NCI-H2227 (cell line): ENCODE measurements around the gene ANKRD17.
"Not testable (repeated sequence)": the region's sequence is repeated elsewhere in the genome, so short reads cannot be mapped to it uniquely, and the experiment has no call there.

ENCODE experiments used
- DNase-seq: peaks from one replicate; lab custom pipeline; 2025; ENCODE audit not compliant: unreplicated experiment; lab: John Stamatoyannopoulos, UW

The ANKRD17 gene

DNA sequence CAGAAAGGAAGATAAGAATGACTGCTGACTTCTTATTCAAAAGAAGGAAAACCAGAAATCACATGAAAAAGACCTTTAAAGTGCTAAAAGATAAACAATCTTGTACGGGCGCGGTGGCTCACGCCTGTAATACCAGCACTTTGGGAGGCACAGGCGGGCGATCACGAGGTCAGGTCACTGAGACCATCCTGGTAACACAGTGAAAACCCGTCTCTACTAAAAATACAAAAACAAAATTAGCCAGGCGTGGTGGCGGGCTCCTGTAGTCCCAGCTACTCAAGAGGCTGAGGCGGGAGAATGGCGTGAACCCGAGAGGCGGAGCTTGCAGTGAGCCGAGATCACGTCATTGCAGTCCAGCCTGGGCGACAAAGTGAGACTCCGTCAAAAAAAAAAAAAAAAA lies 54.6 kb downstream of the ANKRD17 start:
- DNase-seq = not testable (repeated sequence)

DNA sequence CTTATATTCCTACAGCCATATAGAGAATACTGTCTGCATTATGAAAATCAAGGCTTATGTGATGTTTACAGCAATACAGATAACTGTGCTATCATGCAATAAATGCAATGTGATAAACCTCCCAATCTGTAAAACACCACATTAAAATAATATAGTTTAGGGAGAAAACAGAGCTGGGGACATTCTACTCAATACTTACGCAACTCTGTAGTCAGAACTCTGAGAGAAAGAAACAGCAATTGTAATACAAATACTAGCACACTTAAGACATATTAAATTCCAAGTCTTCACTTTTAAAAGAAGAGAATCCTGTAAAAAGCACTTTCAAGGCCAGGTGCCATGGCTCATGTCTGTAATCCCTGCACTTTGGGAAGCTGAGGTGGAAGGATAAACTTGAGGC lies 61.4 kb downstream of the ANKRD17 start:
- no peak for DNase-seq

DNA sequence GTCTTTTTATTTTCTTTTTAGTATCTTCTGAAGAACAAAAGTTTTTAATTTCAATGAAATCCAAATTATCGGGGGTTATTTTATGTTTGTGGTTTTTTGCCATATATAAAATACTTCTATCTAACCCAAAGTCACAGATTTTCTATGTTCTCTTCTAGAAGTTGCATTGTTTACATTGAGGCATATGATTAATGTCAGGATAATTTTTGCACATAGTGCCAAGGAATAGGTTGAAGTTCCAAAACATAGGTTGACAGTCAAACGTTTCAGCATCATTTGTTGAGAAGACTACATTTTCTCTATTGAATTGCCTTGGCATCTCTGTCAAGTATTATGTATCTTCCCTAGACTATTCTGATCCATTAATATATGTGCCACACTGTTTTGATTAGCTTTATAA lies 64.5 kb downstream of the ANKRD17 start:
- no peak for DNase-seq

DNA sequence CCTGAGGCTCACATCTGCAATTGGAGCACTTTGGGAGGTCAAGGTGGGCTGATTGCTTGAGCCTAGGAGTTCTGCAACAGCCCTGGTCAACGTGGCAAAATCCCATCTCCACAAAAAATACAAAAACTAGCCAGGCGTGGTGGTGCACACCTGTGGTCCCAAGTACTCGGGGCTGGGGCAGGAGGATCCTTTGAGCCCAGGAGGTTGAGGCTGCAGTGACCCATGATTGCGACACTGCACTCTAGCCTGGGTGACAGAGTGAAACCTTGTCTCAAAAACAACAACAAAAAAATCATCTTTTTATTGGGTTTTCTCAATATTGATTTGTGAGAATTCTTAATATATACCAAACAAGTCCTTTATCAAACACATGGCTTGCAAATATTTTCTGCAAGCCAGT lies 64.9 kb downstream of the ANKRD17 start:
- DNase-seq = no peak

DNA sequence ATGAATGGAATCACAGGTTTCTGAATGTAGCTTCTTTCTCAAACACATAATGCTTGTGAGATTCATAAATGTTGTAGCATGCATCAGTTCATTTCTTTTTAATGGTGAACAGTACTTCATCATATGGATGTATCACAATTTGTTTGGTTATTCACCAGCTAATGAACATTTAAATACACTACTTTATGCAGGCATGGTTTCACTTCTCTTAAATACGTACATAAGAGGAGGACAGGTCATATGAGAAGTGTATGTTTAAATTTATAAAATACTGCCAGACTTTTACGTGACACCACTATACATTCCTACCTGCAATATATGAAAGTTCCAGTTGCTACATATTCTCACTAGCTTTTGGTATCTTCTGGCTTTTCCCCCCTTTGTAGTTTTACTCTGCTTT lies 65.4 kb downstream of the ANKRD17 start:
- DNase-seq = no peak

DNA sequence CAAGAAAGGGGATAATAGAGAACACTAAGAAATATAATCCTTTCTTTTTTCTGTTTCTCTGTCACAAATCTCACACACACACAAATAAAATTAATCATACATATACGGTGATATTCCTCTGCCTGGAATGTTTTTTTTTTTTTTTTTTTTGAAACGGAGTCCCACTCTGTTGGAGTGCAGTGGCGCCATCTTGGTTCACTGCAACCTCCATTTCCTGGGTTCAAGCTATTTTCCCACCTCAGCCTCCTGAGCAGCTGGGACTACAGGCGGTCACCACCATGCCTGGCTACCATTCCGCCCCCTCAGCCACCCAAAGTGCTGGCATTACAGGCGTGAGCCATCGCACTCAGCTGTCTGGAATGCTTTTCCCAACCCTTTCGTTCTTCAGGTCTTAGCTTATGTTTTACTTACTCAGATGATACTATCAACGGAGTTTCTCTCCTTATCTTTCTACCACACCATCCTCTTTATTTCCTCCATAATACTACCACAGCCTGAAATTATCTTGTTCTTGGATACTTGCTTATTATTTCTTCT lies 69.3 kb downstream of the ANKRD17 start:
- DNase-seq = no peak

DNA sequence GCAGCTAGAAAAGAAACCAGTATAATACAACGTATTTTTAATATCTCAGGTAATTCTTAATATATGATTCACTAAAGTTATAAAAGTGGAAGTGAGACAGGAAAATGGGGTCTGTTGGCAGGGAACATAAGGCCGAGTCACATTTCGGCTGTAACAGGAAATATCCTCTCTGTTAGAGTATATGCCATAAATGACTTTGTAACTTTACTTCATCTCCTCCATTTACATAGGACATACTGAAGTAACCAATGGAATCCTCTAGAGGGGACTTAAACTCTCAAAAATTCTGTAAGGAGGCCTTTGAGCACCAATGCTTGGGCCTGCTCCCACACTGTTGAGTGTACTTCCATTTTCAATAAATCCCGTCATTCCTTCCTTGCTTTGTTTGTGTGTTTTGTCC lies 71.3 kb downstream of the ANKRD17 start:
- DNase-seq = no peak

DNA sequence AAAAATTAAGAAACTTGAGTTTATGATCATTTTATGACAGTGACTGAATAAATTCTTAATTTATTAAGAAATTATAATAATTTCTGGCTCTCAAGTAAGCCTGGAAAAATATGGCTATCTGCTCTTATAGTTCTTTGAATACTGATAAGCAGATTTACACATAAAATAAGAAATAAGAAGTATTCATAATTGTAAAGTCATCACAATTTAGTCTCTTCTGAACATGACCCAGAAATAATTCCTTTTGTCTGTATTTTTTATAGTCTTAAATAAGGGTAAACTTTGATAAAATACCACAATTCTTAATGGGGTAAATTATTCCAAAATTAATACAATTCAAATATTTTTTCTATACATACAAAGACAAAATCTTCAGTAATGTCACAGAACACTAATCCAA lies 72.7 kb downstream of the ANKRD17 start:
- no peak for DNase-seq

DNA sequence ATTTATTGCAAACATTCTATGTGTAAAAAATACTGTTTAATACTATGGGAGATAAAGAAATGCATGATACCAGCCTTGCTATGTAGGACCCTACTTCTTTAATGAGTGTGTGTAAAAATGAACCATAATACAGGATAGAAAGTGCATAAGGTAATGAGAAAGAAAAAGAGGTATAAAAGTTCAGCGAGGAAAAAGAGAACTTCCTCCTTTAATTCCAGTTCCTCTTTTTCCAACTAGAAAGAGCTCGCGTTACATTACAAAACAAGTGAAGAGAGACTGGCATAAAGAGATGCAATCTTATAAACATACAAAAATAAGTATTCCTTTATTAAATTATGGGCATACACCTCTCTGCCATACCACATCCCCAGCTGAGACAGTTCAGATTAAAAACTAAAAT lies 77.4 kb downstream of the ANKRD17 start:
- no peak for DNase-seq

DNA sequence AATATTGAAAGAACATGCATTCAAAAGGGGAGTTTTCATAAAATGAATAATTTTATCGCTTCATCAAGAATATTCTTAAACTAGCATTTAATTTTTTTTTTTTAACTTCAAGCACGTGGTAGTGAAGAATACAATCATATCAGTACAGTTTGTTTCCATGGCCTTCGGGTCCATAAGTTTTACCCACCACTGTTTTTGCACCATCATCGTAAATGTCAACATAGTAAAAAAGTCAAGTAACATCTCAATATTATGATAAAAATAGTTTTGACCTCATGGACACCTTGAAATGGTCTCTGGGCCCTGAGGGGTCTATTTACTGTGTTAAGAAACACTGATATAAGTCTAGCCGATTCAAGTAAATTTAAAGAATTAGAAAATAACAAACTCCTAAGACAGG lies 80.2 kb downstream of the ANKRD17 start:
- no peak for DNase-seq

DNA sequence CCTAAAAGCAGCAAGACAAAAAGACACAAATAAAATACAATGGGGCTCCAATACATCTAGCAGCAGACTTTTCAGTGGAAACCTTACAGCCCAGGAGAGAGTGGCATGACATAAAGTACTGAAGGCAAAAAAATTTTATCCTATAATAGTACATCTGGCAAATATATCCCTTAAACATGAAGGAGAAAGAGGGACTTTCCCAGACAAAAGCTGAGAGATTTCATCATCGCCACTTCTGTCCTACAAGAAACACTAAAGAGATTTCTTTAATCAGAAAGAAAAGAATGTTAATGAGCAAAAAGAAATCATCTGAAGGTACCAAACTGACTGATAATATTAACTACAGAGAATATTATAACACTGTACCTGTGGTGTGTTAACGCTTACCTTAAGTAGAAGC lies 86.4 kb downstream of the ANKRD17 start:
- DNase-seq = no peak

DNA sequence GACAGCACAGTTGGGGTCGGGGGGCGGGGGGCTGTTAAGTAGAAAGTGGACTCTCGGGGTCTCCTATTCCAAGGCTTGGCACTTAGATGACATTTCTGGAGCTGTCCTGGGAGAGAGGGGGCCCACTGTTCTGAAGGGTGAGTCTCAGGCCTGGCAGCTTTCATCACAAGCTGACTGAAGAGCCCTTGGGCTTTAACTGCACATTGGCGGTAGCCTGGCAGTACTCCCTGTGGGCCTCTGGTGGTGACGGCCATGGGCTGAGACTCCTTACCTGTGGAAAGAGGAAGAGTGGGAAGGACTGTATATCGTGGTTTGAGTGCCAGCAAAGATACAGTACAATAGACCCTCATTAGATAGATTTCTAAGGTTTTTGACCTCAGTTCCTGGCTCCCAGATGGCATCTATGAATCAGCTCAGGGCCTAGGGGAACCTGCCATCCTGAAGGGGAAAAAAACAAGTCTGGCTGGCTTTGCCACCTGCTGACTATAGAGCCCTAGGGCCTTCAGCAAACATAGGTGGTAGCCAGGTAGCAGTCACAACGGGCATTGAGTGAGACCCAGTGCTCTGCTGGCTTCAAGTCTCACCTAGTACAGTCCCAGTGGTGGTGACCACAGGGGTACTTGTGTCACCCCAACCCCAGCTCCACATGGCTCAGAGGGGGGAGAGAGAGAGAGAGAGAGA lies 87.9 kb downstream of the ANKRD17 start:
- DNase-seq = no peak

DNA sequence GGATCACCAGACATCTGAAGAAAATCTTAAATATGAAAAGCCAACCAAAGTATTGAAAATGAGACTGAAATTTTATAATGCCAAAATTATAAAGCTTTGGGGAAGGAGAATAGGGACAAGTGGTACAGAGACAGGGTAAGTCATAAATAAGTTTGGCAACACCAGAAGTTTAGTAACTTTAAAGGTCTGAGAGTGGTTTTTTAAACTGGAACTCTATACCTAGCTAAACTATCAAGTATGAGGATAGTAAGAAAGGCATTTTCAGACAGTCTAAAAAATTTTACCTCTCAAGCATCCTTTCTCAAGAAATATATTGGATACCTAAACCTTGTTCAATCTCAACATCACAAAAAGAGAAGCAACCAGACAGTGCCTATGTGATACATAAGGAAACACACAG lies 92.4 kb downstream of the ANKRD17 start:
- no peak for DNase-seq

DNA sequence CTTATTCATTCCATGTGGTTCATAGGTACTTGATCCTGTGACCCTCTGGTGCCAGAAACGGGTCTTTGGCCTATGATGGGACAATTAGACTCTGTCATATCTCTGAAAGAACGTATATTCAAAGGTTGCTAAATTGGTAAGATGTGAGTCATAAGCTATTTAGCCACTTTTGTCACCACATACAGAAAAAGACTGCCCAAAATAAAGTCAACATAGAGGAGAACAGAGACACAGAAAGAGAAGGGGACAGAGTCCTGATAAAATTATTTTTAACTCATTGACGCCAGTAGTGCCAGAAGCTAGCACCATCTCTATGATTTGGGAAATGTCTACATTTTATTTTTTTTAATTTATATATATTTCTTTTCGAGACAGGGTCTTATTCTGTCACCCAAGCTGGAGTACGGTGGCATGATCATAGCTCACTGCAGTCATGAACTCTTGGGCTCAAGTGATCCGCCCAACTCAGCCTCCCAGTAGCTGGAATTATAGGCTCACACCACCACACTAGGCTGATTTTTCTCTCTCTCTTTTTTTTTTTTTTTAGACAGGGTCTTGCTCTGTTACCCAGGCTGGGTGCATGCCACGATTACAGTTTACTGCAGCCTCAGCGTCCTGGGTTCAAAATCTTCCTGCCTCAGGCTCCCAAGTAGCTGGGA lies 96.9 kb downstream of the ANKRD17 start:
- DNase-seq = no peak

DNA sequence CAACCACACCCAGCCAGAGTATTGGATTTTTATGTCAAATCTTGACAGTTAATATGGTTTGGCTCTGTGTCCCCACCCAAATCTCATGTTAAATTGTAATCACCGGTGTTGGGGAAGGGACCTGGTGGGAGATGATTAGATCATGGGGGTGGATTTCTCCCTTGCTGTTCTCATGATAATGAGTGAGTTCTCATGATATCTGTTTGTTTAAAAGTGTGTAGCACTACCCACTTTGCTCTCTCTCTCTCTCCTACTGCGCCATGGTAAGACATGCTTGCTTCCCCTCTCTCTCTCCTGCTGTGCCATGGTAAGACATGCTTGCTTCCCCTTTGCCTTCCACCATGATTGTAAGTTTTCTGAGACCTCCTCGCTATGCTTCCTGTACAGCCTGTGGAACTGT lies 102.2 kb downstream of the ANKRD17 start:
- no peak for DNase-seq

DNA sequence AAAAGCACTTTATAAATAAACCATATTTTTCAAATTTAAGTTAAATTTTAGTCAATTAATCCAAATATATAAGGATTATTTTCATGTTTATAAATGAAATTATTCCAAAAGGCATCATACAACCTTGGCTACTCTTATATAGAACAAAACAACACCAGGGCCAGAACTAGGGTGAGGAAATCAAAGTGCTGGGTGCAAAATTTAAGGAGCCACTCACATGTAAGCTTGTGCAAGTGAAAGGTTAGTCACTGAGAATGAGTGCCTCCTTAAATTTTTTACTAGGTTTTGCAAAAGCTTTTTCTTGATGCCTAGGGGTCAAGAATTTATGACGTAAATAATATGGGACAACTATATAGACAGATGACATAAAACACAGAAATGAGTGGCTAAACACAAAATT lies 105.7 kb downstream of the ANKRD17 start:
- no peak for DNase-seq

DNA sequence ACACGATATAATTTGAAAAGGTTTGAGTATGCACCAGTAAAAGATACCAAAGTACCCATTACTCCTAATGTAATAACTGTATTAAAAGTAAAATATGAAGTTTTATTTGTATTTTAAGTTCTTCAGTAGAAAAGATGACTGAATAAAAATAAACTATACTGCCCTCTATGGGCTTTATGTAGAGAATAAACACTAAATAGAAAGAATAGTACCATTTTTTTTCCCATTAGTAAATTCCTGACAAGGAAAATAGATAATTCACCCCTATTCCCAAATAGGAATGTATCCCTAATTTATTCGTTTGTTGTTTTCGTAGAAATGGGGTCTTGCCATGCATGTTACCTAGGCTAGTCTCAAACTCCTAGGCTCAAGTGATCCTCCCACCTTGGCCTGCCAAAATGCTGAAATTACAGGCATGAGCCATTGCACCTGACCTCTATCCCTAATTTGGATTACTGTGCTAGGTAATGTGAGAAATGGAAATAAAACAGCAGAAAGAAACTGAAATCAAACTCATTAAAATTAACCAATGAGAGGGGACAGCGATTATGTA lies 115.5 kb downstream of the ANKRD17 start:
- DNase-seq = no peak

DNA sequence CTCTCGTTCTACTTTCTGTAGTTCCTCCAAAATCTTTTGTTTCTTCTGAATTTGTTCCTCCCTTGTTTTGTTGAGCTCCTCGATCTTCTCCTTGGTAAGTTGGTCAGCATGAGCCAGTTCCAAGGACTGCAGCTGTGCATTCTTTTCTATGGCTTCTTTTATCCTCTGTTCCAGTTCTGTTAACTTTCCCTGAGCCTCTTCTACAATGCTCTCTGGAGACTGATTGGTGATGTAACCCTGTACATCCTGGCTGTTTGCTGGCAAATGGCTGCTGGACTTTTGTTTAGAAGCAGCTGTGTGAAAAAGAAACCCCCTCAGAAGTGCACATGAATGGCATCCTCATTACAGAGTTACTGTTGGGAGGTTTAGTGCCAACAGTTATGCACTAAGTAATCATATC lies 118.6 kb downstream of the ANKRD17 start:
- no peak for DNase-seq

DNA sequence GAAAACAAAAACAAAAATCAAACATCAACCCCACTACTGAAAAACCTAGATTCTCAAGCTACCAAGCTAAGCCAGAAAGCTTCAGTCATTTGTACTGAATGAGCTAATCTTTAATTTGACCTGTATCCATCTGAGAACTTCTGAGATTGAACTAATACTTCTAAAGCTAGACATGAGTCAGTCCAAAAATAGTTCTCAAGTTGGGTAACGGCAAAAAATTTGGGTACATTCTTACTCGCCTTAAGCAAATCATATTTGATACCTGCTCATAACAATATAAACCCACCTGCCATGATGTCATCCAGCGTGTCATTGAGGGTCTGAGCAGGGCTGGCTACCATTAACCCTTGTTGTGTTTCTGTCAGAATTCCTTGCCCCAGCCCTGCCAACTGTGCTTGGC lies 119.4 kb downstream of the ANKRD17 start:
- no peak for DNase-seq

DNA sequence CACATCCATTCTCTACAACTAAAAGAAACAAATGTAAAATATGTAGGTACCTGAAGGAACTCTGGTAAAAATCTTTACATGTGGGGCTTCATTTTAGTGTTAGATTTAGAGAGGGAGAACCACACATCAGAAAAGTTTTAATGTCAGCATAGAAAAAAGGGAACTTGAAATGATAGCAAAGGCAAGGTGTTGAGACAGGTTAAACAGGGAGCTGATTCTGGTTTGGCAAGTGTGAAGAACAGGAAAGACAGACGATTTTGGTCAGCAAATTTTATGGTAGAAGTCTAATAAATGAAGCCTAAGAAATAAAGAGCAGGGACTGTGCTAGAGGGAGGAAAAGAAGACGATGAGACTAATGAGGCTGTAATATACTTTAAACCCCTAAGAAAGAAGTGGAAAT lies 121.5 kb downstream of the ANKRD17 start:
- DNase-seq = no peak

DNA sequence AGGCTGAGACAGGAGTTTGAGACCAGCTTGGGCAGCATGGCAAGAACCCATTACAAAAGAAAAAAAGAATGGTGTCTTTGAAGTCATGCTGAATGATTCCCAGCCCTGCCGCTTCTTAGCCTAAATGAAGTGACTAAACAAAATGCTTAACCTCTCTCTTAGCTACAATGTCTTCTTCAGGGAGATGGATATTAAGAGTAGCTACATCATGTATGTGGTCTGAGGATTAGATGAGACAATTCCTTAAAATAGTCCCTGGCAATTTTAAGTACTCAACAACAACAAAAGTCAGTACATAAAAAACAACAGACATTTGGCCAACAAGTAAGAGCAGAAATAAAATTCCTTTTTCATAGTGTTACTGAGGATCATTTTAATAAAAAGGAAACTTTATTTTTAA lies 124.8 kb downstream of the ANKRD17 start:
- no peak for DNase-seq

DNA sequence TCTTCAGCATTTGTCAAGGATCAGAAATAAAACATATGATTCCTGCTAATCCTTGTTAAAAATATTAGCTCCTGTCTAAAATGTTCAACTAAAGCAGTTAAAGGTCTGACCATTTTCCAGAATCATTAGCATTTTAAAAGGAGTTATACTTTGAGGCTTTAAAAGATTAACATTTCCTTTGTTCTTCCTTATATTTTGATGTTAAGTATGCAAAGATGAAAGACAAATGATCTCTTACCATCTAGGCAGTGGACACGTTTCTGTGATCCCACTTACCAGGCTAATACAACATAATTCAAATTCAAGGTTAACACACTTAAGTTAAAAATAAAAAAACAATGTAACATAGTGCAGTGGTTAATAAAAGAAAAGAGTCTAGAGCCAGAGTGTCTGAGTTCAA lies 127.3 kb downstream of the ANKRD17 start:
- no peak for DNase-seq

DNA sequence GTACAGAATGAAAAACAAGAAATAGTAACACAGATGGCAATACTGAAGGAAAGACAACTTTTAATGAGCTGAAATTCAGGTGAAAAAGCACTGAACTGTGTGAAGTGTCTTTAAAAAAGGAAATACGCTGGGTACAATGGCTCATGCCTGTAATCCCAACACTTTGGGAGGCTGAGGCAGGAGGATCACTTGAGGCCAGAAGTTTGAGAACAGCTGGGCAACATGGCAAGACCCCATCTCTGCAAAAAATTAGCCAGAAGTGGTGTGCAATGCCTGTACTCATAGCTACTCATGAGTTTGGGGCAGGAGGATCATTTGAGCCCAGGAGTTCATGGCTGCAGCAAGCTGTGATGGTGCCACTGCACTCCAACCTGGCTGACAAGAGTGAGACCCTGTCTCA lies 129.3 kb downstream of the ANKRD17 start:
- DNase-seq = no peak
